ENCODE measurements around the gene CEPT1. TPM values are rescaled to one million over a fixed set of nuclear protein-coding genes. Genes with fewer than 3 reads are reported as not detected.

CEPT1 gene
- total RNA-seq, 1 experiment from 2014 or later: 33.0 TPM

DNA sequence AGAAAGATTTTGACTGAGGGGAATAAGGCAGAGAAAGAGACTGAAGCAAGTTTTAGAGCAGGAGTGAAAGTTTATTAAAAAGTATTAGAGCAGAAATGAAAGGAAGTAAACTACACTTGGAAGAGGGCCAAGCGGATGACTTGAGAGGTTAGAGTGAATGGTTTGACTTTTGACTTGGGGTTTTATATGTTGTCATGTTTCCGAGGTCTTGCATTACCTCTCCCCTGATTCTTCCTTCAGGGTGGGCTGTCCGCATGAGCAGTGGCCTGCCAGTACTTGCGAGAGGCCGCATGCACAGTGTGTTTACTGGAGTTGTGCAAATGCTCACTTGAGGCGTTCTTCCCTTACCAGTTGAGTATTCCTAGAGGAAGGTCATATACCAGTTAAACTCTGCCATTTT is 73.4 kb downstream of the CEPT1 start:
- Histone ChIP-seq H2BK15ac (ENCODE audit: low read depth, low read length) (no peak overlapping the region), H3K9ac (ENCODE audit: extremely low read depth, insufficient read length, low read length) (no peak overlapping the region), H3K23me2 (ENCODE audit: insufficient read length, low read depth, low read length, poor library complexity, severe bottlenecking) (no peaks in the 10 kb centered on the region), H3K56ac (ENCODE audit: insufficient read length, low read depth, low read length) (no peak overlapping the region), H4K5ac (ENCODE audit: insufficient read length, low read depth, low read length) (no peak overlapping the region), H3K79me2 (ENCODE audit: insufficient read depth, low read length) (no peaks in the 10 kb centered on the region), H3K4me2 (ENCODE audit: insufficient read depth, insufficient read length, low read length) (no peak overlapping the region), H4K20me1 (ENCODE audit: control insufficient read depth, insufficient read depth, insufficient read length) (no peaks in the 10 kb centered on the region), H4K91ac (ENCODE audit: insufficient read length, low read depth, low read length) (no peak overlapping the region), H3K4ac (ENCODE audit: low read depth, low read length) (no peak overlapping the region), H2BK120ac (ENCODE audit: low read depth, low read length, poor library complexity, severe bottlenecking) (no peak overlapping the region), H2AFZ (ENCODE audit: low read length) (no peak overlapping the region), H3K23ac (ENCODE audit: insufficient read length, low read depth, low read length) (no peak overlapping the region), H3T11ph (ENCODE audit: low read length) (no peak overlapping the region), H4K8ac (replicated peaks; ENCODE audit: insufficient read length, low read depth, low read length) (no peak overlapping the region), H2BK5ac (ENCODE audit: insufficient read length, low read length) (no peak overlapping the region), H2BK20ac (ENCODE audit: low read depth, low read length, poor library complexity, severe bottlenecking) (no peak overlapping the region), H3K4me1 (ENCODE audit: insufficient read depth, low read length) (peaks cover 7% of the 10 kb centered on the region; the same call in 1 of the 2 replicates), H3K27me3 (ENCODE audit: insufficient read depth, low read length) (no peaks in the 10 kb centered on the region; the same call in 1 of the 2 replicates), H3K18ac (ENCODE audit: insufficient read length, low read depth, low read length) (no peak overlapping the region), H3K9me3 (ENCODE audit: control insufficient read depth, low read depth, low read length) (no peaks in the 10 kb centered on the region), H3K79me1 (ENCODE audit: insufficient read depth, low read depth, low read length, poor library complexity, severe bottlenecking) (no peaks in the 10 kb centered on the region), H3K14ac (ENCODE audit: insufficient read depth, low read length) (no peak overlapping the region), H3K27ac (ENCODE audit: insufficient read length, low read depth, low read length) (no peak overlapping the region), H2BK12ac (ENCODE audit: insufficient read length, low read depth, low read length) (no peak overlapping the region), H2AK5ac (ENCODE audit: insufficient read length, low read length) (no peak overlapping the region)
- TF ChIP-seq, protein P1, sequence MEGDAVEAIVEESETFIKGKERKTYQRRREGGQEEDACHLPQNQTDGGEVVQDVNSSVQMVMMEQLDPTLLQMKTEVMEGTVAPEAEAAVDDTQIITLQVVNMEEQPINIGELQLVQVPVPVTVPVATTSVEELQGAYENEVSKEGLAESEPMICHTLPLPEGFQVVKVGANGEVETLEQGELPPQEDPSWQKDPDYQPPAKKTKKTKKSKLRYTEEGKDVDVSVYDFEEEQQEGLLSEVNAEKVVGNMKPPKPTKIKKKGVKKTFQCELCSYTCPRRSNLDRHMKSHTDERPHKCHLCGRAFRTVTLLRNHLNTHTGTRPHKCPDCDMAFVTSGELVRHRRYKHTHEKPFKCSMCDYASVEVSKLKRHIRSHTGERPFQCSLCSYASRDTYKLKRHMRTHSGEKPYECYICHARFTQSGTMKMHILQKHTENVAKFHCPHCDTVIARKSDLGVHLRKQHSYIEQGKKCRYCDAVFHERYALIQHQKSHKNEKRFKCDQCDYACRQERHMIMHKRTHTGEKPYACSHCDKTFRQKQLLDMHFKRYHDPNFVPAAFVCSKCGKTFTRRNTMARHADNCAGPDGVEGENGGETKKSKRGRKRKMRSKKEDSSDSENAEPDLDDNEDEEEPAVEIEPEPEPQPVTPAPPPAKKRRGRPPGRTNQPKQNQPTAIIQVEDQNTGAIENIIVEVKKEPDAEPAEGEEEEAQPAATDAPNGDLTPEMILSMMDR (conservative IDR thresholded peaks at IDR 0.05): no peak
- WGBS (ENCODE audit: extremely low coverage, insufficient read length, low lambda C conversion rate): no CpG with 5 or more reads among the region's 6 CpGs
- Mint-ChIP-seq H3K27ac (peak overlapping the region in 1 of 3 experiments; percentile 19; a peak in 1 of 7 replicates), H3K27me3 (ENCODE audit: low read depth) (no peaks in the 10 kb centered on the region), H3K4me1 (peaks cover 38 to 40% of the 10 kb centered on the region in 2 experiments), H3K4me3 (no peak overlapping the region), H3K9me3 (no peaks in the 10 kb centered on the region; a peak in 2 of 5 replicates), H3K36me3 (ENCODE audit: insufficient read depth in 1 of 3, low read depth in 3 of 3) (peaks cover 0 to 4% (median 0%) of the 10 kb centered on the region in 3 experiments; a peak in 2 of 7 replicates)
- no peak for DNase-seq

All from H9 (cell line).